ENCODE measurements around the gene RILPL1. TPM values are rescaled to one million over a fixed set of nuclear protein-coding genes. Genes with fewer than 3 reads are reported as not detected.

The RILPL1 gene
- total RNA-seq, 3 donors from 2014 or later, result 2.5 to 17.8 (median 3.0) TPM

DNA sequence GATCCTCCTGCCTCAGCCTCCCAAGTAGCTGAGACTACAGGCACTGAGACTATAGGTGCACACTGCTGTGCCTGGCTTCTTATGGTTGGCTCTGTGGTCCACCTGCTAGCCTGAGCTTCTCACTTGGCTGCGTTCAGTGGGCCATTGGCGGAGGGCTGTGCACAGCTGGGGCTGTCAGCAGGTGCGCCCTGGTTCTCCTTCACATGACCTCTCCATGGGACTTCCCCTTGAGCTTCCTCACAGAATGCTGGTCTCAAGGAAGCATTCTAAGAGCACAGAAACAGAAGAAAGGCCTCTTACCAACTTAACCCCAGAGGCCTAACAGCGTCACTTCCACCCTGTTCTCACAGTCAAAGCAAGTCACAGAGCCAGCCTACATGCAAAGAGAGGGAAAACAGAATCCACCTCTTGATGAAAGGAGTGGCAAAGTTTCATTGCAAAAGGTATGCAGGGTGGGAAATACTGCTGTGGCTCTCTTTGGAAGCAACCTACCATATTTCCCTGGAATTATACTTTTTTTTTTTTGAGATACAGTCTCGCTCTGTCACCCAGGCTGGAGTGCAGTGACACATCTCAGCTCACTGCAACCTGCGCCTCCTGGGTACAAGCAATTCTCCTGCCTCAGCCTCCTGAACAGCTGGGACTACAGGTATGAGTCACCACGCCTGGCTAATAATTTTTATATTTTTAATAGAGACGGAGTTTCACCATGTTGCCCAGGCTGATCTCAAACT, 106.3 kb downstream of the RILPL1 start:
- Histone ChIP-seq H3K9me3 (no peaks in the 10 kb centered on the region), H3K36me3 (ENCODE audit: low read depth) (no peaks in the 10 kb centered on the region), H3K4me1 (ENCODE audit: low read depth) (no peaks in the 10 kb centered on the region), H3K4me3 (no peak overlapping the region)
- TF ChIP-seq, protein P1, sequence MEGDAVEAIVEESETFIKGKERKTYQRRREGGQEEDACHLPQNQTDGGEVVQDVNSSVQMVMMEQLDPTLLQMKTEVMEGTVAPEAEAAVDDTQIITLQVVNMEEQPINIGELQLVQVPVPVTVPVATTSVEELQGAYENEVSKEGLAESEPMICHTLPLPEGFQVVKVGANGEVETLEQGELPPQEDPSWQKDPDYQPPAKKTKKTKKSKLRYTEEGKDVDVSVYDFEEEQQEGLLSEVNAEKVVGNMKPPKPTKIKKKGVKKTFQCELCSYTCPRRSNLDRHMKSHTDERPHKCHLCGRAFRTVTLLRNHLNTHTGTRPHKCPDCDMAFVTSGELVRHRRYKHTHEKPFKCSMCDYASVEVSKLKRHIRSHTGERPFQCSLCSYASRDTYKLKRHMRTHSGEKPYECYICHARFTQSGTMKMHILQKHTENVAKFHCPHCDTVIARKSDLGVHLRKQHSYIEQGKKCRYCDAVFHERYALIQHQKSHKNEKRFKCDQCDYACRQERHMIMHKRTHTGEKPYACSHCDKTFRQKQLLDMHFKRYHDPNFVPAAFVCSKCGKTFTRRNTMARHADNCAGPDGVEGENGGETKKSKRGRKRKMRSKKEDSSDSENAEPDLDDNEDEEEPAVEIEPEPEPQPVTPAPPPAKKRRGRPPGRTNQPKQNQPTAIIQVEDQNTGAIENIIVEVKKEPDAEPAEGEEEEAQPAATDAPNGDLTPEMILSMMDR (IDR thresholded peaks at IDR 0.05), result no peak
- intact Hi-C loops (cut with DNase I, micrococcal nuclease), result no loop called here
- peak; percentile 82 for ATAC-seq
- peak in 1 of 3 donors; percentile 62 for DNase-seq

GRCh38 chr12:123421314-123421713, 112.2 kb downstream of the RILPL1 start:
- H3K4me1 ChIP-seq (ENCODE audit: low read depth), result no peaks in the 10 kb centered on the region
- H3K36me3 ChIP-seq (ENCODE audit: low read depth), result no peaks in the 10 kb centered on the region
- intact Hi-C loops (cut with DNase I, micrococcal nuclease), result no loop called here
- H3K9me3 ChIP-seq, result no peaks in the 10 kb centered on the region
- DNase-seq, result no peak
- ATAC-seq, result no peak
- H3K4me3 ChIP-seq, result no peak overlapping the region
- TF ChIP-seq, protein P1 (IDR thresholded peaks at IDR 0.05), result no peak

Small RNAs within 50 kb of the gene (microRNA-seq; reads per million reads assigned to microRNA genes)
- gene MIR3908, result not detected

Other genes starting within 250 kb of the RILPL1 start
- 10 to 100 TPM; 29.4 to 37.7 (median 33.4) TPM for gene SBNO1, start 168.9 kb downstream of the RILPL1 start, total RNA-seq
- gene KMT5A, start 149.6 kb downstream of the RILPL1 start, total RNA-seq, result 10 to 100 TPM; 39.9 to 42.9 (median 41.0) TPM
- 1 to 10 TPM in 2 of 3 donors, under 1 TPM in 1; 0.72 to 4.3 (median 1.6) TPM for gene RILPL2, start 97.0 kb downstream of the RILPL1 start, total RNA-seq
- 10 to 100 TPM; 20.8 to 26.3 (median 21.5) TPM for gene SNRNP35, start 75.6 kb downstream of the RILPL1 start, total RNA-seq
- 100 to 1,000 TPM; 194 to 248 (median 216) TPM for gene TMED2, start 50.8 kb upstream of the RILPL1 start, total RNA-seq
- gene DDX55, start 68.4 kb upstream of the RILPL1 start, total RNA-seq, result 10 to 100 TPM; 16.0 to 17.2 (median 16.8) TPM
- 10 to 100 TPM; 37.7 to 48.0 (median 42.9) TPM for gene EIF2B1, start 100.0 kb upstream of the RILPL1 start, total RNA-seq
- 10 to 100 TPM; 20.6 to 24.4 (median 22.6) TPM for gene GTF2H3, start 100.1 kb upstream of the RILPL1 start, total RNA-seq
- gene TCTN2, start 137.4 kb upstream of the RILPL1 start, total RNA-seq, result 1 to 10 TPM; 5.2 to 9.0 (median 6.2) TPM
- 10 to 100 TPM; 24.9 to 32.8 (median 30.5) TPM for gene ATP6V0A2, start 178.6 kb upstream of the RILPL1 start, total RNA-seq
- under 1 TPM; 0.29 to 0.63 (median 0.29) TPM for gene DNAH10, start 228.6 kb upstream of the RILPL1 start, total RNA-seq

Measured in mucosa of descending colon (tissue), 3 donors.